Measurements from ENCODE around the gene ZCCHC7. TPM values are rescaled to one million over a fixed set of nuclear protein-coding genes. Genes with fewer than 3 reads are reported as not detected.
A peak's percentile ranks its signal among the peaks of the same experiment; 100 is the strongest.

The ZCCHC7 gene
- total and polyA plus RNA-seq, 2 experiments from 2014 or later: 15.3 to 19.4 TPM

- WGBS, 2 experiments (ENCODE audit: low coverage in 1 of 2, low lambda C conversion rate in 2 of 2, missing lambda C conversion rate in 2 of 2): 82 to 91% methylated on average over 4 of the region's 4 CpGs
- H3K4me2 ChIP-seq (ENCODE audit: unreplicated experiment): no peak overlapping the region
- no peak for DNase-seq
- no peak overlapping the region for H2AFZ ChIP-seq
- no peaks in the 10 kb centered on the region for H3K79me2 ChIP-seq (ENCODE audit: insufficient read depth)
- H3K9ac ChIP-seq: no peak overlapping the region
- H3K36me3 ChIP-seq (ENCODE audit: low read depth): 0 out of 2 replicates have a peak, but pooled peaks cover 8% of the 10 kb centered on the region
- H3F3A ChIP-seq (ENCODE audit: insufficient read depth): peaks cover 16% of the 10 kb centered on the region
- H4K20me1 ChIP-seq (ENCODE audit: insufficient read depth): no peaks in the 10 kb centered on the region
- TF ChIP-seq EZH2phosphoT487 (IDR thresholded peaks at IDR 0.05; ENCODE audit: insufficient read depth, low read depth): no peak
- TF ChIP-seq EZH2 (IDR thresholded peaks at IDR 0.05; ENCODE audit: insufficient read depth, poor library complexity, severe bottlenecking): no peak
- H3K4me3 ChIP-seq: no peak overlapping the region
- no peaks in the 10 kb centered on the region for H3K9me3 ChIP-seq (ENCODE audit: low read depth)
- peaks cover 10% of the 10 kb centered on the region for H3K4me1 ChIP-seq (ENCODE audit: insufficient read depth)
- no peaks in the 10 kb centered on the region for H3K9me2 ChIP-seq (ENCODE audit: insufficient read depth)
- H3K27ac ChIP-seq: no peak overlapping the region
- no peaks in the 10 kb centered on the region for H3K27me3 ChIP-seq (replicated peaks; ENCODE audit: insufficient read depth)
- in situ Hi-C loops (cut with MboI): no loop called here
These were observed 71.2 kb downstream of the ZCCHC7 start for GRCh38 chr9:37191403-37192089.

- no peaks in the 10 kb centered on the region for H3K9me2 ChIP-seq (ENCODE audit: insufficient read depth)
- peaks cover 13% of the 10 kb centered on the region for H3K4me1 ChIP-seq (ENCODE audit: insufficient read depth)
- no peak overlapping the region for H3K9ac ChIP-seq
- H3K4me2 ChIP-seq (ENCODE audit: unreplicated experiment): no peak overlapping the region
- peaks cover 9% of the 10 kb centered on the region for H3F3A ChIP-seq (ENCODE audit: insufficient read depth)
- in situ Hi-C loops (cut with MboI): no loop called here
- no peak overlapping the region for H2AFZ ChIP-seq
- H3K27ac ChIP-seq: no peak overlapping the region
- H3K27me3 ChIP-seq (replicated peaks; ENCODE audit: insufficient read depth): no peaks in the 10 kb centered on the region
- H3K4me3 ChIP-seq: no peak overlapping the region
- H4K20me1 ChIP-seq (ENCODE audit: insufficient read depth): no peaks in the 10 kb centered on the region; the same call in 1 of the 2 replicates
- 0 out of 2 replicates have a peak, but pooled peaks cover 8% of the 10 kb centered on the region for H3K36me3 ChIP-seq (ENCODE audit: low read depth)
- no peaks in the 10 kb centered on the region for H3K79me2 ChIP-seq (ENCODE audit: insufficient read depth)
- no peak for DNase-seq
- H3K9me3 ChIP-seq (ENCODE audit: low read depth): no peaks in the 10 kb centered on the region
- TF ChIP-seq EZH2phosphoT487 (IDR thresholded peaks at IDR 0.05; ENCODE audit: insufficient read depth, low read depth) (no peak), EZH2 (IDR thresholded peaks at IDR 0.05; ENCODE audit: insufficient read depth, poor library complexity, severe bottlenecking) (no peak)
These were observed 72.4 kb downstream of the ZCCHC7 start for GRCh38 chr9:37192803-37193202.

DNA sequence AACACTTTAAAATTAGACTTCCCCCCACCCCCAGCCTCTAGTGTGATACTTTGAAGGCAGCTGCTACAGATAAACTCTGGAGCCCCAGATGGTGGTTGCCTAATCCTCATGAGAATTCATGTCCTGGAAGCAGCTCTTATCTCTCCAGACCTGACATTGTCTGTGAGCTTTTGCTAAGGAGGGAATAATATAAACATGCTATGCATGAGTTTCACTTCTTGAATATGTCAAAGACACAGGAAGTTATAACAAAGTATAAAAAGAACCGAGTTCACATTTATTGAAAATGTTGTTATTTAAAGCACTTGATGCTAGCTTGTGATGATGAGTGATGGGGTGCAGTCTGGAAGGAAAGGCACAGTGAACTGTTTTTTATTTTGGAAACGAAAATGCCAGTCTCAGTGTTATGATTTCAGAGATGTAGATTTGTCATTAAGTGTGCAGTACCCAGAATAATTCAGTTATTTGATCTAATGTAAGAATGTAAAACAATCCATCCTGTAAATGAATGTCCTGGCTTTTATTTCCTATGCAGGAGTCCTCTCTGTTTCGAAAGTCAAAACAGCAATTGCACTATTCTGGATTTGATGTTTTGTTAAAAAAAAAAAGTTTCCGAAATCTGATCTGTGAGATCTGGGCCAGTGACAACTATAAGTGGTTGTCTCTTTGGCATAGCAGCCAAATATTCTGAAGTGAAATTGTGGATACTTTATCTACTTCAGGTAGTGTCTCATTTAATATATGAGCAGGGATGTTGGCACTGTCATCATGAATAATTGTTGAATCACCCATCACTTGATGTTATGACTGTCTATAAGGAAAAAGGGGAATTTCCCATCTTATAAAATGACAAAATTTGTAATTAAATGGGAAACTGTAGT lies 77.0 kb downstream of the ZCCHC7 start:
- H3F3A ChIP-seq (ENCODE audit: insufficient read depth): peaks cover 24% of the 10 kb centered on the region
- H4K20me1 ChIP-seq (ENCODE audit: insufficient read depth): no peaks in the 10 kb centered on the region; the same call in 1 of the 2 replicates
- no peak overlapping the region for H3K4me3 ChIP-seq
- H3K27ac ChIP-seq: no peak overlapping the region
- peak overlapping the region; percentile 3 for H3K4me2 ChIP-seq (ENCODE audit: unreplicated experiment)
- H3K9ac ChIP-seq: no peak overlapping the region
- peaks cover 28% of the 10 kb centered on the region for H3K4me1 ChIP-seq (ENCODE audit: insufficient read depth)
- in situ Hi-C loops (cut with MboI): no loop called here
- no peaks in the 10 kb centered on the region for H3K9me3 ChIP-seq (ENCODE audit: low read depth)
- no peaks in the 10 kb centered on the region for H3K27me3 ChIP-seq (replicated peaks; ENCODE audit: insufficient read depth)
- peak; percentile 24 for DNase-seq
- H3K36me3 ChIP-seq (ENCODE audit: low read depth): peaks cover 4% of the 10 kb centered on the region; the same call in 1 of the 2 replicates
- no peak overlapping the region for H2AFZ ChIP-seq
- 33 to 34% methylated on average over 4 of the region's 4 CpGs for WGBS, 2 experiments (ENCODE audit: low coverage in 1 of 2, low lambda C conversion rate in 2 of 2, missing lambda C conversion rate in 2 of 2)
- no peak for TF ChIP-seq EZH2 (IDR thresholded peaks at IDR 0.05; ENCODE audit: insufficient read depth, poor library complexity, severe bottlenecking)
- no peak for TF ChIP-seq EZH2phosphoT487 (IDR thresholded peaks at IDR 0.05; ENCODE audit: insufficient read depth, low read depth)
- H3K9me2 ChIP-seq (ENCODE audit: insufficient read depth): no peaks in the 10 kb centered on the region
- H3K79me2 ChIP-seq (ENCODE audit: insufficient read depth): peaks cover 6% of the 10 kb centered on the region; the same call in 1 of the 2 replicates

- no peak for DNase-seq
- Histone ChIP-seq H3K79me2 (ENCODE audit: insufficient read depth) (peaks cover 7% of the 10 kb centered on the region; the same call in 1 of the 2 replicates), H3K9me3 (ENCODE audit: low read depth) (no peaks in the 10 kb centered on the region), H3K9me2 (ENCODE audit: insufficient read depth) (no peaks in the 10 kb centered on the region), H3K27ac (no peak overlapping the region), H3K4me3 (no peak overlapping the region), H3K4me2 (ENCODE audit: unreplicated experiment) (peak overlapping the region; percentile 3), H3K36me3 (ENCODE audit: low read depth) (no peaks in the 10 kb centered on the region; the same call in 1 of the 2 replicates), H4K20me1 (ENCODE audit: insufficient read depth) (no peaks in the 10 kb centered on the region; the same call in 1 of the 2 replicates), H3F3A (ENCODE audit: insufficient read depth) (peaks cover 24% of the 10 kb centered on the region), H3K27me3 (replicated peaks; ENCODE audit: insufficient read depth) (no peaks in the 10 kb centered on the region), H2AFZ (no peak overlapping the region), H3K4me1 (ENCODE audit: insufficient read depth) (peaks cover 28% of the 10 kb centered on the region), H3K9ac (no peak overlapping the region)
- 95 to 100% methylated on average over 2 of the region's 2 CpGs for WGBS, 2 experiments (ENCODE audit: low coverage in 1 of 2, low lambda C conversion rate in 2 of 2, missing lambda C conversion rate in 2 of 2)
- TF ChIP-seq EZH2 (IDR thresholded peaks at IDR 0.05; ENCODE audit: insufficient read depth, poor library complexity, severe bottlenecking) (no peak), EZH2phosphoT487 (IDR thresholded peaks at IDR 0.05; ENCODE audit: insufficient read depth, low read depth) (no peak)
- in situ Hi-C loops (cut with MboI): no loop called here
These were observed 77.8 kb downstream of the ZCCHC7 start for GRCh38 chr9:37198039-37198729.

Measured in GM23248 (cell line).